ENCODE results near the gene NDUFC1. TPM values are rescaled to one million over a fixed set of nuclear protein-coding genes. Genes with fewer than 3 reads are reported as not detected.
"Not testable (repeated sequence)": the region's sequence is repeated elsewhere in the genome, so short reads cannot be mapped to it uniquely, and the experiment has no call there.

Gene NDUFC1
- polyA plus RNA-seq, 1 experiment = 52.9 TPM

DNA sequence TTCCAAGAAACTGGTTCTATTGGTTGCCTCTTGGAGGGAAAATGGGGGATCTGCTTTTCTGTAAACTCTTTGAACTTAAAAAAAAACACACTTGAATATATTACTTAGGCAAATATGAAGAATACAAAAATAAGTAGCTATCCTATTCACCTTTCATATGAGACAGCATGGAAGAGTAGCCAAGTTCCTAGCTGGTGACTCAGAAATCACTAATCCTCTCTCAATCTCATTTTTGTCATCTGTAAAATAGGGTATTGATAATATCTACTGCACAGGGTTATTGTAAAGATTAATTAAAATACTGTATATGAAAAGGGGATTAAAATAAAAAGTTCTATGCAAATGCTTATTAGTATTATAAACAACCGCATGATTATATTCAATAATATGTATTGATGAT is 35.0 kb downstream of the NDUFC1 start:
- Histone ChIP-seq H3K27me3 (ENCODE audit: control insufficient read depth, insufficient read depth, low read length) (no peaks in the 10 kb centered on the region), H3K9me3 (ENCODE audit: control insufficient read depth, insufficient read depth, low read length) (no peaks in the 10 kb centered on the region), H3K27ac (ENCODE audit: low read depth, low read length) (no peak overlapping the region), H3K4me3 (ENCODE audit: low read depth, low read length) (no peak overlapping the region)
- ChIA-PET POLR2A (interaction anchor here (1.3 kb wide), 1 partner anchor 29 kb away, joined by 5 read pairs; no protein-coding TSS in a partner anchor), CTCF (interaction anchor here (1.0 kb wide), 1 partner anchor 28 kb away, joined by 3 read pairs; no protein-coding TSS in a partner anchor)
- TF ChIP-seq CTCF (IDR thresholded peaks at IDR 0.05; ENCODE audit: low read depth, low read length) = no peak
- no peak for DNase-seq (ENCODE audit: low read depth, low spot score)

GRCh38 chr4:139266583-139267257 is 35.6 kb downstream of the NDUFC1 start:
- CTCF ChIA-PET = interaction anchor here (0.9 to 1.9 kb wide), 6 partner anchors 10 to 236 kb away, joined by 3 to 17 read pairs (median 4); no protein-coding TSS in a partner anchor
- Histone ChIP-seq H3K9me3 (ENCODE audit: control insufficient read depth, insufficient read depth, low read length) (no peaks in the 10 kb centered on the region), H3K4me3 (ENCODE audit: low read depth, low read length) (peak overlapping the region; percentile 38), H3K27ac (ENCODE audit: low read depth, low read length) (peak overlapping the region; percentile 43), H3K27me3 (ENCODE audit: control insufficient read depth, insufficient read depth, low read length) (no peaks in the 10 kb centered on the region)
- POLR2A ChIA-PET = interaction anchor here (1.3 to 1.7 kb wide), 3 partner anchors 23 to 34 kb away, joined by 5 to 6 read pairs (median 6); partner anchors contain the start of gene NAA15
- no peak for DNase-seq (ENCODE audit: low read depth, low spot score)
- TF ChIP-seq CTCF (IDR thresholded peaks at IDR 0.05; ENCODE audit: low read depth, low read length) = no peak

- Histone ChIP-seq H3K9me3 (ENCODE audit: control insufficient read depth, insufficient read depth, low read length) (no peaks in the 10 kb centered on the region), H3K4me3 (ENCODE audit: low read depth, low read length) (peak overlapping the region; percentile 38; the same call in 1 of the 2 replicates), H3K27ac (ENCODE audit: low read depth, low read length) (peak overlapping the region; percentile 43), H3K27me3 (ENCODE audit: control insufficient read depth, insufficient read depth, low read length) (no peaks in the 10 kb centered on the region)
- POLR2A ChIA-PET = interaction anchor here (1.3 to 1.7 kb wide), 3 partner anchors 23 to 34 kb away, joined by 5 to 6 read pairs (median 6); partner anchors contain the start of gene NAA15
- no peak for TF ChIP-seq CTCF (IDR thresholded peaks at IDR 0.05; ENCODE audit: low read depth, low read length)
- DNase-seq (ENCODE audit: low read depth, low spot score) = no peak
- CTCF ChIA-PET = interaction anchor here (0.9 to 1.9 kb wide), 5 partner anchors 11 to 236 kb away, joined by 3 to 17 read pairs (median 5); no protein-coding TSS in a partner anchor
Observed at GRCh38 chr4:139266208-139266582, 36.1 kb downstream of the NDUFC1 start.

DNA sequence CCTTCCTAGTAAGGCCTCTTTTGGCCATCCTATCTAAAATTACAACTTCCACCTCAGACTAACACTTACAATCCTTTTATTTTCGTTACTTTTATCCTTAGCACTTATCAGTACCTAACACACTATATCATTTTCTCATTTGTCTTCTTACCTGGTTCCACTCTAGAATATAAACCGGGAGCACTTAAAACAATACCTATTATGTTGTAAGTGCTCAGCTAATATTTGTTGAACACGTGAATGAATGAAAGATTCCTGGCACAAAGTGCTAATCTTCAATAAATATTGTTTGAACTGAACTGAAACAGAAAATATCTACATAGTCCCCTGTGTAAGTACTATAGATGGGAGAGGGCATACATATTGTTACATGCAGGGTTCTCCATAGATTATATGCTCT is 36.6 kb downstream of the NDUFC1 start:
- Histone ChIP-seq H3K9me3 (ENCODE audit: control insufficient read depth, insufficient read depth, low read length) (no peaks in the 10 kb centered on the region), H3K27me3 (ENCODE audit: control insufficient read depth, insufficient read depth, low read length) (no peaks in the 10 kb centered on the region), H3K4me3 (ENCODE audit: low read depth, low read length) (no peak overlapping the region), H3K27ac (ENCODE audit: low read depth, low read length) (no peak overlapping the region)
- ChIA-PET POLR2A (interaction anchor here (1.5 to 1.7 kb wide), 2 partner anchors 22 to 35 kb away, joined by 6 read pairs; partner anchors contain the start of gene NAA15), CTCF (interaction anchor here (0.9 to 1.9 kb wide), 5 partner anchors 11 to 235 kb away, joined by 3 to 17 read pairs (median 5); no protein-coding TSS in a partner anchor)
- no peak for TF ChIP-seq CTCF (IDR thresholded peaks at IDR 0.05; ENCODE audit: low read depth, low read length)
- DNase-seq (ENCODE audit: low read depth, low spot score) = no peak

DNA sequence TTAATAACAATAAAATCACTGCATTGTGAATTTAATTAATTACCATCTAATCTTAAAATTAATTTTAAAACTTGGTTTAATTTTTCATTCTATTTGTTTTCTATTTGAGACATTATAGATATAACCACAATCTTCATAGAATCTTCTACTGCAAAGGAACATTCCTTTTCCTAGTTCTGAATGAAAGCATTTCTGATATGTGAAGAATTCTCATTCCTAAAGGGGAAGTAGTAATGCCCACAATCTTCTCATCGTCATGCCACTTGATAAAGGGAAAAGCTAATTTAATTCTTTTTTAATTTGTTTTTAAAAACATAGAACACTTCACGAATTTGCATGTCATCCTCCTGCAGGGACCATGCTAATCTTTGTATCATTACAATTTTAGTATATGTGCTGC is 45.9 kb downstream of the NDUFC1 start:
- Histone ChIP-seq H3K27ac (ENCODE audit: low read depth, low read length) (no peak overlapping the region), H3K27me3 (ENCODE audit: control insufficient read depth, insufficient read depth, low read length) (no peaks in the 10 kb centered on the region), H3K4me3 (ENCODE audit: low read depth, low read length) (no peak overlapping the region), H3K9me3 (ENCODE audit: control insufficient read depth, insufficient read depth, low read length) (no peaks in the 10 kb centered on the region)
- no peak for TF ChIP-seq CTCF (IDR thresholded peaks at IDR 0.05; ENCODE audit: low read depth, low read length)
- POLR2A ChIA-PET = no interaction called here
- DNase-seq (ENCODE audit: low read depth, low spot score) = no peak
- CTCF ChIA-PET = interaction anchor here (1.3 kb wide), 2 partner anchors 39 to 226 kb away, joined by 4 to 8 read pairs; no protein-coding TSS in a partner anchor

GRCh38 chr4:139255581-139255980 is 46.7 kb downstream of the NDUFC1 start:
- H3K27ac ChIP-seq (ENCODE audit: low read depth, low read length); DNase-seq (ENCODE audit: low read depth, low spot score); H3K9me3 ChIP-seq (ENCODE audit: control insufficient read depth, insufficient read depth, low read length); POLR2A ChIA-PET; H3K27me3 ChIP-seq (ENCODE audit: control insufficient read depth, insufficient read depth, low read length); H3K4me3 ChIP-seq (ENCODE audit: low read depth, low read length): not testable (repeated sequence)
- CTCF ChIA-PET = interaction anchor here (0.9 to 3.3 kb wide), 2 partner anchors 40 to 225 kb away, joined by 4 to 15 read pairs; no protein-coding TSS in a partner anchor

Data from AG04450 (cell line).